GM19193 (cell line): ENCODE results near the gene DDIAS.

Experiments
- POLR2A ChIP-seq: IDR thresholded peaks from 4 replicates; pipeline ENCODE4 v1.6.1; 2011; ENCODE audit not compliant: insufficient read depth, insufficient read length; ENCODE audit errors: extremely low read depth

DDIAS gene

DNA sequence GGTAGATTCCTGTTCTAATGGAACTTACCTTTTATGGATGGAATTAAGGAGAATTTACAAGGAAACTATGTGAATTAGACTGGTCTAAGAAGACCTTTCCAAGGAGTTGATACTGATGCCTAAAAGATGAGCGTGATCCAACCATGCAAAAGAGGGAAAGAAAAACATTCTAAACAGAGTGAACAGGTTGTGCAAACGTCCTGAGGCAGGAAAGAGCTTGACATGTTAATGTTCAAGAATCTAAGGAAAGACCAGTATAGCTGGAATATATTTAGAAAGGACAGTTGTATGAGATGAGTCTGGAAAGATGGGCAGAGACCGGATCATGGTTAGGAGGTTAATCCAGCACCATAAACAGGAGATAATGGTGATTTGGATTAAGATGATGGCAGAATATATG is 1.3 kb downstream of the DDIAS start:
- TF ChIP-seq POLR2A, result no peak

GRCh38 chr11:82903843-82904586 is 2.5 kb downstream of the DDIAS start:
- no peak for TF ChIP-seq POLR2A

- no peak for TF ChIP-seq POLR2A
Observed at GRCh38 chr11:82906236-82906635, 4.7 kb downstream of the DDIAS start.

- TF ChIP-seq POLR2A, result no peak
Observed at GRCh38 chr11:82906931-82907330, 5.4 kb downstream of the DDIAS start.

GRCh38 chr11:82907371-82907770 is 5.8 kb downstream of the DDIAS start:
- no peak for TF ChIP-seq POLR2A

GRCh38 chr11:82908311-82908710 is 6.8 kb downstream of the DDIAS start:
- TF ChIP-seq POLR2A, result no peak

DNA sequence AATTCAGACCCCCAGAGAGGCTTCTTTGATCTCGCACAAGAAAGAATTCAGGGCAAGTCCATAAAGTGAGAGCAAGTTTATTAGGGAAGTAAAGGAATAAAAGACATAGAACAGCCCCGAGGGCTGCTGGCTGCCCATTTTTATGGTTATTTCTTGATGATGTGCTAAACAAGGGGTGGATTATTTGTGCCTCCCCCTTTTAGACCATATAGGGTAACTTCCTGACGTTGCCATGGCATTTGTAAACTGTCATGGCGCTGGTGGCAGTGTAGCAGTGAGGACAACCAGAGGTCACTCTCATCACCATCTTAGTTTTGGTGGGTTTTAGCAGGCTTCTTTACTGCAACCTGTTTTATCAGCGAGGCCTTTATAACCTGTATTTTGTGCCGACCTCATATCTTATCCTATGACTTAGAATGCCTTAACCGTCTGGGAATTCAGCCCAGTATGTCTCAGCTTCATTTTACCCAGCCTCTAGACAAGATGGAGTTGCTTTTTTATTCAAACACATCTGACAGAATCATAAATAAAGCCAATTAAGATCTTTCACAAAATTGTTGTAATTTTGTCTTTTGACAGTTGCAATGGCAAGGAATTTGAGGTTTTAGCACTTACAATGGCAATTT is 7.6 kb downstream of the DDIAS start:
- no peak for TF ChIP-seq POLR2A

DNA sequence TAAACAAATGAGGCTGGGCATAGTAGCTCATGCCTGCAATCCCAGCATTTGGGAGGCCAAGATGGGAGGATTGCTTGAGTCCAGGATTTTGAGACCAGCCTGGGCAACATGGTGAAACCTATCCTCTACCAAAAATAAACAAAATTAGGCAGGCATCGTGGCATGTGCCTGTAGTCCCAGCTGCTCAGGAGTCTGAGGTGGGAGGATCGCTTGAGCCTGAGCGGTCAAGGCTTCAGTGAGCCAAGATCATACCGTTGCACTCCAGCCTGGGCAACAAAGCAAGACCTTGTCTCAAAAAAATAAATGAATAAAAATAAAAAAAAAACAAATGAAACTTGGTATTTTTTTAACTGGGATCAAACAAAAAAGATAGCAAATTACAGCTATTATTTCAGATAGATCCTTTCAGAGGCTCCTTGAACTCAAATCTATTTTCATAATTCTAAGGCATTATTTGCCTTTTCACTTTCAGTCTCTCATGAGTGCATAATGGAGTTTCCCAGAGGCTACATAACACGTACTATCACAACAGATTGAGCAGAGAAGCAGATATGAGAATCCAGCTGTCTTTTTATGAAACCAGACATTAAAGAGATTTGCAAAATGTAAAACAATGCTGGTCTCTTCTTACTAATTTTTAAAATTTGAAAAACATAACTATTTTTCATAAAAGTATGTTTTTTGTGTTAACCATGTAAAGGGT is 23.1 kb downstream of the DDIAS start:
- no peak for TF ChIP-seq POLR2A

- no peak for TF ChIP-seq POLR2A
Observed at GRCh38 chr11:82927264-82927880, 25.8 kb downstream of the DDIAS start.

DNA sequence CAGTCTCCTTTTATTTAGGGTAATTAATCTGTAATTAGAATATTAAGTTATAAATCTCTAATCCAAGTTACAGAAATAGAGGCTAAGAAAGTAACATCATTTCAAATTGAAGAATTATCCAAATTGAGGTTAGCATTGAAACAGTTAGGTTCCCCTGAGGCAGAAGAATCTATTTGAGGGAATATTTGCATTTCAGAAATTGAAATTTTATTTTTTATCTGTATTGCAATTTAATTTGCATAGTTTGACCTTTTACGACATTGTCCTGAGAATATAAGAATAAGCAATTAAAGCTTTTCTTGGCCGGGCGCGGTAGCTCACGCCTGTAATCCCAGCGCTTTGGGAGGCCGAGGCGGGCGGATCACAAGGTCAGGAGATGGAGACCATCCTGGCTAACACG is 27.6 kb downstream of the DDIAS start:
- no peak for TF ChIP-seq POLR2A

GRCh38 chr11:82930229-82930628 is 28.7 kb downstream of the DDIAS start:
- no peak for TF ChIP-seq POLR2A

DNA sequence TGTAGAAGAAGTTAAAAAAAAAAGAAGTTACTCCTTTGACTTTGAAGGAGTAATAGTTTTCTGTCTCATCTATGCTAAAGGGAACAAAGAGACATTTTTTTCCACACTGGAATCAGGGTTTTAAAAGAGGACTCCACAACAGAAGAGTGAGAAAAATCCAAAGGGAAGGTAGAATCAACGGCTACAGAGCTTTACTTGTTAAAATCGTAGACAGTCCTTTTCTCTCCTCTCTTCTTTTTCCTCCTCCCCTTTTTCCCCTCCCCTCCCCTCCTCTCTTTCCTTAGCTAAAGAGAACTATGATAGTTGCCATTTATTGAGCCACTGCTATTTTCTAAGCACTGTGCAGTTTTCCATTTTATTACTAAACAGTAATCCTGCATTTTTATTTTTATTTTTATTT is 29.2 kb downstream of the DDIAS start:
- TF ChIP-seq POLR2A, result no peak

DNA sequence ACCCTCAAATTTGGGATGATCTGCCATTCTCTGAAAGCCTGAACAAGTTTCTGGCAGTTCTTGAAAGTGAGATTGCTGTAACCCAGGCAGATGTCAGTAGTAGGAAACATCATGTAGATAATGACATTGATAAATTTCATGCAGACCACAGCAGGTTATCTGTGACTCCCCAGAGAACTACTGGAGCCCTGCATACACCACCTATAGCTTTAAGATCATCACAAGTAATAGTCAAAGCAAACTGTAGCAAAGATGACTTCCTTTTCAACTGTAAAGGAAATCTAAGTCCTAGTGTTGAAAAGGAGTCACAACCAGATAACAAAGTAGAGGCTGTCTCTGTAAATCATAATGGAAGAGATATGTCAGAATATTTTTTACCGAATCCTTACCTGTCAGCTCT is 31.0 kb downstream of the DDIAS start:
- no peak for TF ChIP-seq POLR2A

DNA sequence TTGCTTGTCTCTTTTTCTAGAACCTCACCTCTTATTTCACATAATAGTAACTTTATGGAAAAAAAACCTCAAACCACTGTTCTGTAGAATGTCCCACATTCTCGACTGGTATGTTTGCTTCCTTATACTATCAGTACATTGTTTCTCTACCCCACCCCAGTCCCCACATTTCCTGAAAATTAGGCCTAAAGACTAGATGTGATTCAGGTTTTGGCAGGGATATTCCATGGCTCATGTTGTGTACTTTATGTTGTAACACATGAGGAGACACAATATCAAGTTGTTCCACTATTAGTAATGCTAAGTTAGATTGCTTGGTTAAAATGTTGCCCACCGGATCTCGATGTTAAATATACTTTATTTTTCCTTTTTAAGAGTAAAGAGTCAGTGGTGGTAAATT is 34.7 kb downstream of the DDIAS start:
- TF ChIP-seq POLR2A, result no peak

- TF ChIP-seq POLR2A, result no peak
Observed at GRCh38 chr11:82937554-82937953, 36.0 kb downstream of the DDIAS start.

DNA sequence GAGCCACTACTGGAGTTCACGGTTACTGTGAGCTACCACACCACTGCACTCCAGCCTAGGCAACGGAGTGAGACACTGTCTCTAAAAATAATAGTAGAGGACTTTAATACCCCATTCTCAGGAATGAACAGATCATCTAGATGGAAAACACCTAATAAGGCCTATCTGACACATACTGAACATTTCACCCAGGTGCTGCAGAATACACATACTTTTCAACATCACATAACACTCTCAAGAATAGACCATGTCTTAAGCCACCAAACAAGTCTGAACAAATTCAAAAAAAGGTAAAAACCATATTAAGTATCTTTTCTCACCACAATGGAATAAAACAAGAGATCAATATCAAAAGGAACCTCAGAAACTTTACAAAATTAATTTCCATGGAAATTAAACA is 37.9 kb downstream of the DDIAS start:
- TF ChIP-seq POLR2A, result no peak

DNA sequence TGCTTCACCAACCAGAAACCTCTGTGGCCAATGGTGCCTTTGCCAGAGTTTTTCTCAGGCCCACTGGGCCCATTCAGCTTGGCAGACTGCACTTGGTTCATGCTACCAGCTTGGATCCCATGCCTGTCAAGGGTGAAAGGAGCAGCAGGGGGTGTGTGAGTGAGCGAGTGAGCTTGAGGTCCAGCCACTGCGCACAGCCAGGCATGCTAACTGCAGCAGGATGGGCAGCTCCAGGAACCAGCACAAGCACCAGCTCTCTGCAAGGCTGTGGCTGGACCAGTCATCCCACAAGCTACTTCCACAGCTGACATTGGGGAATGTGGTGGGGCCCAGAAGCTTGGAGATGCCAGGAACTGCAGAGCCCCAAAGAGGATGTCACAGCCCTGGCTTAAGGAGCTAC is 40.8 kb downstream of the DDIAS start:
- no peak for TF ChIP-seq POLR2A

DNA sequence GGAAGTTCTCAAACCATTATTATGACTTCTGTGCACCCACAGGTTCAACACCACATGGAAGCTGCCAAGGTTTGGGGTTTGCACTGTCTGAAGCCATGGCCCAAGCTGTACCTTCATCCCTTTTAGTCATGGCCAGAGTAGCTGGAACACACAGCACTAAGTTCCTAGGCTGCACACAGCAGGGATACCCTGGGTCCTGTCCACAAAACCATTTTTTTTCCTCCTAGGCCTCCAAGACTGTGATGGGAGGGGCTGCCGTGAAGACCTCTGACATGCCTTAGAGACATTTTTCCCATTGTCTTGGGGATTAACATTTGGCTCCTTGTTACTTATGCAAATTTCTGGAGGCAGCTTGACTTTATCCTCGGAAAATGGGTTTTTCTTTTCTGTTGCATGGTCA is 42.7 kb downstream of the DDIAS start:
- no peak for TF ChIP-seq POLR2A
